Stimulated activated CD4-positive, alpha-beta T cell treated with anti-CD3 and anti-CD28 coated beads, TNF-alpha, amount 100 ng/mL, for 48 hours (primary cell): ENCODE measurements around the gene NALCN.

Source experiments
- DNase-seq, 3 donors: peaks; one replicate each; pipeline ENCODE4 v3.0.0-alpha.2; 2020; ENCODE audit warnings: low read depth in 3 of 3

The NALCN gene

DNA sequence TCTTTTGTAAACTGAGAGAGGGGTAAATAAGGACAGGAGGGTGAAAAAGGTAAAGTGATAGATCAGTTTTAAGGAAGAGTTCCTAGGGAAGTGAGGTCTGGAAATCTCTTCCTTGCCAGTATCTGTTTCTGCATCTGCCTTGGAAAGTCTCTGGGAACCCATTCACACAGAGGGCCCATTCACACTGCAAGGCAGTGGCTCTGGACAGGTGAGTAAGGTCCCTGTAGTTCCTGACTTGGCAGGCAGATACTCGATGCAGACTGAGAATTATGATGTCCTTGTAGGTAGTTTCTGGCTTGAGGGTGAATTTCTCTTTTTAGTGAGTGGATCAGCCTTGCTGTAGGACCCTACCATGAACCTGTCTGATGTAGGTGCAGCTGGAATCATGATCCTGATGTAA lies 293.3 kb downstream of the NALCN start:
- no peak for DNase-seq

DNA sequence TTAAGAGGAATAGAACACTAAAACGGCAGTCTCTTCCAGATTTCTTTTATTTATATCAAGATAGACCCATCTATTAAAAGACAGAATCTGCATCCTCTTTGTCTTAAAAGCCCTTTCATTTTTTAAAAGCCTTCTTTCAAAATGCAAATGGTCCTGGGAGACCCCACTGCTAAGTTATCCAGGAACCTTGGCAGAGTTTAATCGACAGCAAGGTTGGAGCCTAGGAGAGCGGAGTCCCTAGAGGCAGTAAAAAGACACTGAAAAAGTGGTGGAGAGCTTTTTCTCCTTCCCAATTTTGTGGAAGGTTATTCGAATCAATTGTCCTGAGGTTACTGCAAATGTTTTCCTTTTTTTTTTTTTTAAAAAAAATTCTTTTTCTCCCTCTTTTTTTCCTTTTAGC lies 294.7 kb downstream of the NALCN start:
- DNase-seq: no peak

DNA sequence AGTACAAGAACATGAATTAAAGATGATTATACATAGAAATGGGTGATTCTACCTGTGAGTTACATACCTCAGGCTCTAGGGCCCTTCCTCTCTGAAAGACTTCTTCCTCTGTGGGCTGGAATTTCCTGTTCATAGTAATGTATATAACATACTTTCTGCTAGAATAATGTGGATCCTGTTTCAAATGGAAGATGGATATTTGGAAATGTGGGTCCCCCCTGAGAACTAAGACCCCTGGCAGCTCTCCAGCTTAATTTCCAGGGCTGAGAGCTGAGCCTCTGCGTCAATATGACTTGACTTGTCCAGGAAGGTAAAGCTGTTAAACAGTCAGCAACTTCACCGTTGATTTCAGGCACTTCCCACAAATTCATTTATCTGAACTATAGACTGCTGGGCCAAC lies 296.3 kb downstream of the NALCN start:
- DNase-seq: no peak

DNA sequence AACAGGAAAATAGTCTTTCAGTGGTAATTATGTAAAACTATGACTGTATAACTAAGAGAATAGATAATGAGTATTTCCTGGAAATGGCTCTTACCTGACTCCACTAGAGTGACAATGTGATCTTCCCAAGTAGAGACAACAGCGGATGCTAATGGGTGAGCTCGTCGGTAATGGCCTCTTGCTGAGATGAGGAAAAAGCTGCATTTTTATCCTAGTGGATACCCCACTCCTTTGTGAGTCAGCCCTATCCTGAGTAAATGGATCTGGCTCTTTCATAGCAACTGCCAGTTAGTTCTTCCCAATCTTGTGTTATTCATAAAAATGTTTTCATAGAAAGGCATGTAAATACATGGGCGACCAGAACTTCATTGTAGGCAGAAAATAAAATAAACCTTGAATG lies 299.5 kb downstream of the NALCN start:
- DNase-seq: no peak

DNA sequence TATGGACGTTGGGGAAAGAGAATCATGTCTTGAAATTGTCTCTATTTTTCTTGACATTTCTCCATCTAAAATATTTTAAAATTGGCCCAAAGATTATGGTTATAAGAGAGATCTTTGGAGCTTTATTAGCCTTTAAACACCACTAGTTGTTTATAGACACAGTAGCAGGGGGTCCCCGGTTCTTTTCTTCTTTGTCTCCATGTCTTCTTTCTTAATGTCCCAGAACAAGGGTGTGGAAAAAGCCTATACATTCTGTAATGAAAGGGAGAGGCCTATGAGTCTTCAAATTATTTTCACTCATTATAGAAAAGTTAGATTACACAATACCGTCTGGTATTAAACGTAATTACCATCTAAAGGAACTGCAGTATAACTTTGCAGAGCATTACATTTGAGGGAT lies 300.0 kb downstream of the NALCN start:
- DNase-seq: no peak

DNA sequence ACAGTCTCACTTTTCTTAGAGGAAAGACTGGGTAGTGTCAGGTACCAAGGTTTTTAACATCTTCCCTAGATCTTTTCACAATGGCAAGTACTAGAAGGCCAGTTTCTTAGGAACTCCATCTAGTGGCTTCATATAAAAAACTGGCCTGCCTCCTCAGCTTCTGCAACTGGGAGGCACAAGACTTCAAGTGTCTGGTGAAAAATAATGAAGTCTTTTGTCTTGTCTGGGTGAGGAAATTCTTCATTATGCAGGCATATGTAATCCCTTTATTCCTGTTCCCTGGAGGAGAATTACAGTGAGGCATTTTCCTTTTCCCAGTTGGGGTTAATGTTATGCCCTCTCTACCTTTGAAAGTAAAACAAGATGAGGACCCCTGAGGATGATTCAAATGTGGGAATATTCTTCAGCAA lies 300.5 kb downstream of the NALCN start:
- DNase-seq: no peak

DNA sequence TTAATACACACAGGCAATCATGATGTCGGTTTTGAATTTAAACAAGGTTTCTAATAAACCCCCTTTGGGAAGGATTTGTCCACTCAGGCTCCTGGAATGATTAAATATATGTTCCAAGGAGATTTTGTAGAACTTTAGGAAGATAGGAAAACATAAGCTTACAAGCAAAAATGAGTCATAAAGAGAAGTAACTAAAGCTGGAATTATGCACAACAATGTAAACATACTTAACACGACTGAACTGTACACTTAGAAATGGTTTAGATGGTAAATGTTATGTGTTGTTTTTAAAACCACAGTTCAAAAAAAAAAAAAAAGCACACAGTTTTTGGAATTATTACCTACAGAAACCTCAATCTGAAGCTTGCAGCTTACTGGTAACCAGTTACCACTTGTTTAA lies 304.4 kb downstream of the NALCN start:
- DNase-seq: no peak

DNA sequence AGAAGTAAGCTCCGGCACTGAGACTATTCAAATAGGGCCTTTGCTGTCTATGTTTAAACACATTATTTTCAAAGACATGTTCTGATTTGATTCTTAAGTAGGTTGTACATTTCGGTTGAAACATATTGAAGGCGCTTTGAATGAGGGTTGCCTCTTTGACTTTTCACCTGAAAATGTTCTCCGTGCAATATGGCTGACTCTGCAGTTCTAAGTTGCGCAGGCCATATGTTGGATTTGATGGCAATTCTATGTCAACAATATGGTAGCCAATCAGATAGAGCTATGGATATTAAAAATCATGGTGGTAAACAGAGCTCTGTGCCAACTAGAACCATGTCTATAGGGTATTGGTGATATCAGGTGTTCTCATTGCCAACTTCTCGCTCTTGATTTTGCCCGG lies 307.3 kb downstream of the NALCN start:
- DNase-seq: no peak

DNA sequence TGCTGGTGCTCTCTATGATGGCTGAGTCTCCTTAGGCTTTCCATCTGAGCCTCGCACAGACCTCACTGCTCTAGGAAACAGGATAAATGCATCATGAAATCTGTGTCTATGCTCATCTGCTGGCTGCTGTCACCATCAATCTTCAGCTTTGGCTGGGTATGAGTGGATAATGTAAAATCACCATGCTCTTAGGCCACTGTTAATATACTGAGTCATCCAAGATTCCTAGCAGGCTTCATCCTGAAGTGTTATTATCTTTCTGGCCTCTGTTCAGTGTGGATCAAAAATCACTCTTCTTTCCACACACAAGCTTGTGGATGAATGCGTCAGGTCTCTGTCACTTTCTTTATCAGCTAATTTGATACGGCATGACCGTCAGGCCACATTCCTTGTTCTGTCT lies 317.4 kb downstream of the NALCN start:
- DNase-seq: no peak

DNA sequence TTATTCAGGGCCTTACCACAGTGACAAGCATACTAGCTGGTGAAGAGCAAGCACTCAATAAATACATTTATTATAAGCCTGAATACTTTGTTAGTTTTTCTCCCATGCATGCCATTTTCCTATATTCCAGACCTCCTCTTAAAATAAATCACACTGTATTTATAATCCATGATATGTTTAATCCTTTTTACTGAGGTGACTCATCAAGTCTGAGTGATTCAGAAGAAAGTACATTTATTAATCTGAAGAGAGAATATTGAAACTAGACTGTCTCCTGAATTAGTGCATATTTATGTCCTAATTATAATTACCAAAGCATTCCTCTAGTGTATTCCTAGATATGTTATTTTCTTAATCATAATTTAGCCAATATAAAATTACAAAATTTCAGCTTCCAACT lies 323.3 kb downstream of the NALCN start:
- no peak for DNase-seq

DNA sequence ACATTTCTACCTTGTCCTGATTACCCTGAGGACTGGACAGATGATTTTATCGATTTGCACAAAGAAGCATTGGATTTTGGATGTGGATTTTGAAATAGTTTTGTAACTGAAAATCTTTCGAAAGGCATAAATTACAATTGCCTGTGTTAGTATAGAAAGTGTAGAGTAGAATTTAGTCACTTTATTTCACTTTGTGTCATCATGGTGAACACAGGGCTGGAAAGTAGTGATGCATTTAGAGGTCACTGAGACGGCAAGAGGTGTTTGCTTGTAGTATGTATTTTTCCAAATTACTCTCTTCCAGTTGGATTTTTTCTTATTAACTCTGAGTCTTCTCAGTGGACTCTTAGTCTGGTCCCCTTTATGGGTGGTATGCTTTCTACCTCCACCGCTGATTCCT lies 326.0 kb downstream of the NALCN start:
- DNase-seq: no peak

DNA sequence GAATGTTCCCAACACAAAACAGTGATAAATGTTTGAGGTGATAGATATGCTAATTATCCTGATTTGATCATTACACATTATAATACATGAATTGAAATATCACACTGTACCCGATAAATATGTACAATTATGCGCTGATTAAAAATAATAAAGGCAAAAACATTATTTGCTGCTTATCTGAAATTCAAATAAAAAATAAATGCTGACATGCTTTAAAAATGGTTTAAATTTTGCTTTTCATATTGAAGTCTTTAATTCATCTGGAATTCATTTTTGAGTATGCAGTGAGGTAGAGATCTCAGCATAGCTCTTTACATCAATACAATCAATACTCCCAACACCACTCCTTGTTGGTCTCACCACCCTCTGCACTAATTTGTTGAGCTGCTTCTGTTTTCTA lies 330.8 kb downstream of the NALCN start:
- DNase-seq: no peak

DNA sequence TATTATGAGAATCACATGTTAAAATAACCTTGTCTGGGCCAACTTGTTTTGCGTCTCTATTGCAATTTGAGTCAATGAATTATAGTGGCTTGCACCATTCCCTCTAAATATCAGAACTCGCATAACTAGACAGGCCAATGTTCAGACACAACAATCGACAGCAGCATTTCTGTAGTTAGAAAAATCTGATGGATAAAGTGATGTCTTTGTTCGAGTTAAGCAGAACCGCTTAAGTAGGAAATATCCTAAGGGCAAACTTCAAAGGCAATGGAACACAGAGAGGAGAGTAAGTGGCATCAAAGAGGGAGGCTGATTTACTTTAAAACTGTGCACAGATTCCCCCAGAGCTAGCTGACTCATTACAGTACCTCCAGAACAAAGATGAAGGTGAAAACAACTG lies 333.9 kb downstream of the NALCN start:
- DNase-seq: no peak

DNA sequence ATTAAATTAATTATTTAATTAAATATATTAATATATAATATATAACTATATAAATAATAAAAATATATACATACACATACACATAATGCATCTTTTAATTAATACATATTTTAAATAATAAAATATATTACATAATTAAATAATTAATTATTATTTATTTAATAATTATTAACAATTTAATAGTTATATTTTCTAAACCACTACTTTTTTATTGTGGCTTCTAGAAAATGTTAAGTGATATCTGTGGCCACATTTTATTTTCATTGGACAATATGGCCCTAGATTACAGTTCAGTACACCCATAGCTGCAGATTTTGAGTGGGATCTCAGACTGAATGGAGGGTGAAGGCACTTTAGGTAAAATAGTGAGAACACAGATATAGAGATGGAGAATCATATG lies 335.7 kb downstream of the NALCN start:
- no peak for DNase-seq

DNA sequence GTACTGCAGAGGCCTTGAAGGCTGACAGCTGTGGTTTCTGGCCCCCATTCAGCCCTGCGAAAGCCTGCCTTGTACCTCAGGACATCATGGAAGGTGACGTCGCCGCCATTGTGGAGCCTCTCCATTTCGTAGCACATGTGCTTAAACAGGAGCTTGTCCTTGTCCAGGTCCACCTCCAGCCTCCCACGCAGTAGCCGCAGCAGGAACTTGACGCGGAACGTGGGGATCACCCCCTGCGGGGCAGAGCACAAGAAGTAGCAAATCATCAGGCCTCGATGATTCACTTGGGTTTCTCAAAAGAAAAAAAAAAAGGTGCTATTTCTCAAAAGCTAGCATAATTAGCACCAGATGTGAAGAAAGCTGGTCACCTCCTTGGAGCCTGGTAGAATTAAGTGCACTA lies 351.0 kb downstream of the NALCN start:
- no peak for DNase-seq

DNA sequence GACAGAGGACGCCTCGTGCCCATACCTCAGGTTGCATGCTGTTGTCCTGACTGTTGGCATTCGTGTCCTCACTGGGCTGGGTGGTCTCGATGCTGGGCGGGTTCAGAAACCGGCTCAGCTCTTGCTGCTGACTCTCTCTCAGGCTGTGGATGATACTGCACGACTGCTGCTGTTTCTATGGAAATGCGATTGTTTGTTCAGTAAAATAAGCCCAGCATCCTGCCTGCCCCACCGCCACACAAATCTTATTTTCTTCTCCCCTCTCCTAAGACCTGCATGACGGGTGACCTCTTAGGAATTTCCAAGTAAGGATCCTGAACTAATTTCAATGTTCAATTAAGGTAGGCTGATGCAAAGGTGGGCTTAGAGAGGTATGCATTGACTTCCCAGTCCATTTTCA lies 356.5 kb downstream of the NALCN start:
- no peak for DNase-seq

DNA sequence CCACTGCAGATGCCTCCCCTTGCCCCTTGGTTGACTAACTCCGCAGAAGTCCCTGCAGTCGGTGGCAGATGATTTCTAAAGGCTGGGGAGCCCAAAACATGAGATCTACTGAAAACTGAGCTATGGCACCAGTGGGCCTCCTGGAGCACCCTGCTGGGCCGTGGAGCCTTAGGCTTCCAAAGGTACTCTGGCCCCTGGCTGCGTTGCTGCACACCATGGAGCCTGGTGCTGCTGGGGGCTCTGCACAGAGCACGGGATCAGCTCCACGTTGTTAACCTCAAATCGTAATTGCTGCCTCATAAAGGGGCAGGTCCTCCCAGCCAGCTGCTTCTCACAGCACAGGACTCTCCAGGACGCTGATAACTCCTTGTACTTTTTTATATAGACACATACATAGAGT lies 357.5 kb downstream of the NALCN start:
- DNase-seq: no peak

DNA sequence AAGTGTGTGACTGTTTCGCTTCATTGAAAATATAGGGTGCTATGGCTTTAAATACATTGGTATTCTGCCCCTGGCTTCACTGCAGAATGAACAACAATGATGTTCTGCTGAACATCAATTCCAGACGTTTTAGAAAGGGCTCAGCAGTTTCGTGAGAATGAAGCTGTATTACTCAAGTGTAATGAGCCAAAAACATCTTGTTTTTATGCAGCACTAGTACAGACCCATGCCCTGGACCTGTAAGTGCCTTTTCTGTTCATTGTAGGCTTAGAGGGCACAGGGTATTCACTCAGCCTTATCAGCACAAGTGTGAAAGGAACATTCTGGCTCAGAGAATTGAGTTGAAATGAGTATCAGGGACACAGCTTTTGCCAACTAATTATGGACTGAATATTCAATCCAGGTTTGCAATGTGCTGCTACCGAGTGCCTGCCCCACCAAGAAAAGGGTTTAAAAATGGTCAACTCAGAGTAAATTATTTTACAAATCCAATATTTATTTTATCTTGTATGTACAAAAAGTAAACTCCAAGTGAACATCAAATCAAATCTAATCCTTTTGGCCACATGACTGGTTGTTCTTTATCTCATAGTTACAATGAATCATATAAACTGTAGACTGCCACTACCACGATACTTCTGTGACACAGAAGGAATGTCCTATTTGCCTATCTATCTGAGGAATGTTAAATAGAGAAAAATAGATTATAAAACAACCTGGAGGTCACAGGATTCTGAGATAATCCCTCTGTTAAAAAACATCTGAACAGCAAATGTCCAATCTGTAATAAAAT lies 362.8 kb downstream of the NALCN start:
- DNase-seq: no peak

DNA sequence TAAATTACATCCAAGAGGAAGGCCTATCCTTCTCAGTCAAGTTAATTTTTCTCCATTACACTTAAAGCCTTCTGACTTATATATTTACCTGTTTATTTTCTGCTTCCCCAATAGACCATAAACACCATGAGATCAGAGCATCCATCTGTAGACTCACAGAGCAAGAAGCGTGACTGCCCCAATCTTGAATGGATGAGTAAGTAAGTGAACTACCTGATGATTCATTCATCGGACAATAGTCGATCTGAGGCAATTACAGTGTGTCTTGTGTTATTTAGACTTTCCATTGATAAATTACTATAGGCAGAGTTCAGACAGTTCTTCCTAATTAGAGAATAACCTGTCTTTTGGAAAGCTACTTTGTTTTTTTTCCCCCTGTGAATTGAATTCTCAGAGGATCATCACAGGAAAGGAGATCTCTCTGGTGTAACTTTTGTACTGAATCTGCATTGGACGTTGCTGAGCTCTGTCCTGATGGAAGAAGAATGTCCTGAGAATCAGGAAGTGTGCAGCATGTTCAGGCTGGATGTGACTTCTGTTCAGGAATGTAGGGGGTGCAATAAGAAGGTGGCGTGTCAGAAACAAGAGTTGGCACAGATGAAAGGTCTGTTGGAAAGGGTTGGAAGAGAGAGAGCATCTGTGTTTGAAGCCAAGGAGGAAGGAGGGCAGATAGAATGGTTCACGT lies 367.0 kb downstream of the NALCN start:
- DNase-seq: no peak

DNA sequence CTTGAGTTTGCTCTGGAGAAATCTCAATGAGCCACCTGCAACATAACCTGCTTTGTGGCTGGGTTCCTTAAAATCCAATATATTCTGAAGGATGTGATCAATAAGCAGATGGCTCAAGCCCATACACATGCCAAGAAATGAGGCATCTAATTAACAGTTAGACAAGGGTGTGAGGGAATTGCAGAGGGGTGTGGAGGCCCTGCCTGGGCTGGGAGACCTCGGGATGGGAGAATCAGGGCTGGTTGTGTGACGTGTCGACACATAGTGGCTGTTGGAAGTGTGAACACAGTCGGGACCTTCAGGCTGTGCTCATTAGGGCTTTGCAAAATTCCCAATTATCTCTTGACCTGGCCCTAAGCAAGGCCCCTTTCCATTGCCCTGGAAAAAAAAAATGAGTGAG lies 379.8 kb downstream of the NALCN start:
- no peak for DNase-seq

DNA sequence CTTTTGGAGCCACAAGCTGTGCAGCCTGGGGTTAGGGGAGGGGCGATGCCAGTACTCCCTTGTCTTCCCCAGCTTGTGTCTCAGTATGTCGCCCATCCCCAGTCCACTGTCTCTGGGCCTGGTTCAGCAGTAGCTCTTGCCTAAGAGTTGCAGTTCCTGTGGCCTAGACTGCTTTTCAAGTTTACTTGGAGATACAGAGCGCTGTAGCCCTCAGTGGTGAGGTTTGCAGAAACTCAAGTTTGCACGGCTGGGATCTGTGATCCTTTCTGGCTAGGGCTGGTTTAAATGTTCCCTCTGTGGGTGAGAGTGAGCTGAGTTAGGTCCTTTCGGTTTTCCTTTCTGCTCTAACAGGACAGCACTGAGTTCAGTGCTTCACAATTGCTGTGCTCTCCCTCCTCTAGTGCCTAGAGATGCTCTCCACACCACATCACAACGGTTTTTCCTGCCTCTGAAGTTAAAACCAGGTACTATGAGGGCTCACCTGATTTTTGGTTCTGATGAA lies 381.1 kb downstream of the NALCN start:
- no peak for DNase-seq

DNA sequence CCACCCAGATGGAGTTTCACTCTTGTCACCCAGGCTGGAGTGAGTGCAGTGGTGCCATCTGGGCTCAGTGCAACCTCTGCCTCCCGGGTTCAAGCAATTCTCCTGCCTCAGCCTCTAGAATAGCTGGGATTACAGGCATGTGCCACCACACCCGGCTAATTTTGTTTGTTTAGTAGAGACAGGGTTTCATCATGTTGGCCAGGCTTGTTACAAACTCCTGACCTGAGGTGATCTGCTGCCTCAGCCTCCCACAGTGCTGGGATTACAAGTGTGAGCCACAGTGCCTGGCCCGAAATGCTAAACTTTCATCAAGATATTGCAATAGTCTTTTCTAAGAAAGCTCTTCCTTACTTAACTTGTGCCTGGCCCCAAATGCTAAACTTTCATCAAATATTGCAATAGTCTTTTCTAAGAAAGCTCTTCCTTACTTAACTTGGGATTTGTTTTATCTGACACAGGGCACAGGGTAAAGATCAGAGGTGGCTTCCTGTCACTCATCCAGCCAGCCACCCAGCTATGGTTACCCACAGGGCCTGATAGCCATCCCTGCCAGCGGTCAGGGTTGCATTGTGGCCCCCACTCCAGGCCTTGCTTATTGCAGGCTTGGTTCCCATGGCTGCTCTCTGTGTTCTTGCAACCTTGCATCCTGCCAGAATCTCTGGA lies 389.4 kb downstream of the NALCN start:
- no peak for DNase-seq

DNA sequence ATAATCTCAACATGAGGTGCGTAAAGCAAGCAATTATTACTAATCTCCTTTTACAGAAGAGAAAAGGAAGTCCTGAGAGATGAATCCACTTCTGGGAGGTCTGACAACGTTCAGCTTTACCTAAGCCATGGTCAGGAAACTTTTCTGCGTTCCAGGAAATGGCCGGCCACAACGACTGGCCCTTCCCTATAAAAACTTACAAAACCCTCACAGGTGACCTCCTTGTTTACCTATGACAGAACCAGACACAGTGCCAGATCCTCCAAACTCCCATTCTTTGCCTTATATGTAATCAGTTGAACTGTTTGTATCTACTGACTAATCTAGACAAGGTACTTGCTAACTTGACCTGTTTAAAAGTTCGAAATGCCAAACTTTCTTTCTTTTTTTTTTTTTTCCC lies 390.0 kb downstream of the NALCN start:
- DNase-seq: no peak
